GM12878 (cell line): ENCODE results near the gene QRFP. TPM values are rescaled to one million over a fixed set of nuclear protein-coding genes. Genes with fewer than 3 reads are reported as not detected.

Experiments
- ATAC-seq: fragments of 200-7000 bp; cut with Tn5 transposase; 3 replicates; pipeline ENCODE4 v1.9.1; 2020; ENCODE audit warnings: mild to moderate bottlenecking, moderate library complexity
- BruUV-seq: library from RNA; stranded (reverse); fragments of 400-500 nt; replicated peaks from 2 replicates; lab custom pipeline; 2021; lab: Mats Ljungman, UMichigan
- CTCF ChIA-PET: fragments of 300-600 bp; sonication (Branson Sonifier 250); formaldehyde crosslinking; extraction: SDS; loops from one replicate; lab custom pipeline; 2021; ENCODE audit warnings: inconsistent platforms; lab: Yijun Ruan, JAX
- POLR2A ChIA-PET: fragments of 350-600 bp; formaldehyde crosslinking; extraction: SDS; loops from one replicate; lab custom pipeline; 2021; ENCODE audit warnings: inconsistent platforms; lab: Charles Lee
- RAD21 ChIA-PET: fragments of 300-600 bp; sonication (Branson Sonifier 250); formaldehyde crosslinking; loops from one replicate; lab custom pipeline; 2023; ENCODE audit warnings: antibody characterized with exemption; ENCODE audit not compliant: unreplicated experiment; lab: Charles Lee
- SMC1A ChIA-PET: fragments of 300-600 bp; sonication (Branson Sonifier 250); formaldehyde crosslinking; loops from one replicate; lab custom pipeline; 2023; ENCODE audit not compliant: unreplicated experiment, uncharacterized antibody; lab: Charles Lee
- DNase-seq: peaks from one replicate; pipeline ENCODE4 v3.0.0-alpha.2; 2011; ENCODE audit warnings: low read depth, low spot score
- FAIRE-seq: peaks from 3 replicates; lab custom pipeline; 2011; peaks lifted over from hg19 to GRCh38; lab: Jason Lieb, UNC
- H2AFZ ChIP-seq: 2 replicates; pipeline ENCODE4 v1.6.0; 2011; ENCODE audit warnings: low read depth, low read length, control low read depth; ENCODE audit not compliant: control insufficient read depth
- H3K27ac ChIP-seq: 2 replicates; pipeline ENCODE4 v1.5.1; 2011; ENCODE audit warnings: control low read depth; ENCODE audit not compliant: control insufficient read depth, insufficient read depth
- H3K27me3 ChIP-seq, 2 experiments: replicated peaks in 1 of 2; 2 replicates each; pipeline versions ENCODE4 v1.6.0 to v1.6.1; 2011; ENCODE audit warnings: low read length in 1 of 2; ENCODE audit not compliant: control insufficient read depth in 2 of 2, insufficient read depth in 2 of 2
- H3K36me3 ChIP-seq, 2 experiments: 2 replicates each; pipeline ENCODE4 v1.5.1; 2011; ENCODE audit warnings: low read length in 1 of 2; ENCODE audit not compliant: control insufficient read depth in 2 of 2, insufficient read depth in 2 of 2
- H3K4me1 ChIP-seq: 2 replicates; pipeline ENCODE4 v1.6.1; 2011; ENCODE audit warnings: mild to moderate bottlenecking, low read length, moderate library complexity, mixed read lengths; ENCODE audit not compliant: control insufficient read depth, insufficient read depth
- H3K4me2 ChIP-seq: 2 replicates; pipeline ENCODE4 v1.6.0; 2011; ENCODE audit warnings: control low read depth; ENCODE audit not compliant: control insufficient read depth, insufficient read depth
- H3K4me3 ChIP-seq: fragments of 200-600 bp; sonication (generic); 2 replicates; pipeline ENCODE4 v1.5.1; 2016
- H3K79me2 ChIP-seq: 2 replicates; pipeline ENCODE4 v1.6.0; 2011; ENCODE audit warnings: low read length; ENCODE audit not compliant: control insufficient read depth, insufficient read depth
- H3K9ac ChIP-seq: 2 replicates; pipeline ENCODE4 v1.8.0; 2011; ENCODE audit warnings: low read length, control low read depth, mixed read lengths; ENCODE audit not compliant: control insufficient read depth, insufficient read depth
- H3K9me3 ChIP-seq: replicated peaks from 3 replicates; pipeline ENCODE4 v1.5.1; 2011; ENCODE audit warnings: mild to moderate bottlenecking, low read length; ENCODE audit not compliant: control insufficient read depth, insufficient read depth
- H4K20me1 ChIP-seq: 2 replicates; pipeline ENCODE4 v1.6.0; 2011; ENCODE audit not compliant: control insufficient read depth, insufficient read depth
- HSF1 ChIP-seq: fragments of 150-350 bp; IDR thresholded peaks from 2 replicates; pipeline ENCODE4 v1.6.1; 2014; ENCODE audit warnings: mild to moderate bottlenecking, low read depth, low read length
- KAT2A ChIP-seq: conservative IDR thresholded peaks from 2 replicates; pipeline ENCODE4 v1.6.1; 2011; ENCODE audit warnings: low read depth, low read length; ENCODE audit not compliant: control insufficient read depth
- NR2F1 ChIP-seq: fragments of 450-650 bp; conservative IDR thresholded peaks from 2 replicates; pipeline ENCODE4 v1.6.1; 2017; ENCODE audit warnings: mild to moderate bottlenecking
- SMAD5 ChIP-seq: IDR thresholded peaks from 2 replicates; pipeline ENCODE4 v1.6.1; 2016; ENCODE audit warnings: antibody characterized with exemption, low read depth
- TCF3 ChIP-seq: IDR thresholded peaks from 2 replicates; pipeline ENCODE4 v1.6.1; 2012; ENCODE audit warnings: low read depth, mild to moderate bottlenecking, low read length, borderline replicate concordance; ENCODE audit not compliant: insufficient read depth
- WRNIP1 ChIP-seq: IDR thresholded peaks from 2 replicates; pipeline ENCODE4 v1.6.1; 2011; ENCODE audit warnings: low read depth, low read length, improper control_type of control experiment, borderline replicate concordance
- WGBS: methylation state at CpG from one replicate; pipeline ENCODE4 v1.1.6; 2016; ENCODE audit warnings: low lambda C conversion rate; ENCODE audit not compliant: insufficient replicate concordance, insufficient coverage; ENCODE audit errors: missing lambda C conversion rate; 5-methylcytosine and 5-hydroxymethylcytosine counted together
- in situ Hi-C: fragments of 300-500 bp; cut with MboI; formaldehyde crosslinking; loops from 9 replicates; pipeline ENCODE4 v1.14.3; 2018; ENCODE audit warnings: mixed read lengths
- intact Hi-C: fragments of 100-400 bp; cut with micrococcal nuclease; formaldehyde crosslinking; loops from one replicate; pipeline ENCODE4 v1.14.2; 2022; ENCODE audit not compliant: unreplicated experiment
- polyA plus RNA-seq, 11 experiments: library from polyadenylated mRNA; depleted of rRNA in 4 of 11; unstranded in 6 of 11; stranded (reverse) in 5 of 11; fragments of >200 nt; fragmentation: Nextera tagmentation in 4 of 11; fragmentation: Illumina TruSeq in 1 of 11; extraction: Ambion mirVana in 4 of 11; extraction: Trizol in 1 of 11; gene quantifications; 1 replicate in 1 of 11; 2 replicates in 10 of 11; pipeline versions ENCODE4 v1.2.1 to v1.2.3, GENCODE V29; 2011 to 2016; ENCODE audit warnings: inconsistent platforms in 2 of 11, missing spikeins in 2 of 11, low read depth in 1 of 11
- total RNA-seq, 4 experiments: library from RNA; depleted of rRNA in 3 of 4; stranded (reverse); fragments of >200 nt in 3 of 4; fragmentation: Illumina TruSeq in 1 of 4; extraction: Trizol in 1 of 4; gene quantifications; 2 replicates each; pipeline versions ENCODE4 v1.2.1 to v1.2.3, GENCODE V29; 2013 to 2021

Gene QRFP
- total and polyA plus RNA-seq, 10 of the 15 experiments (the other 5 are each of a cell fraction or from before 2014, with no cell fraction given): not detected

GRCh38 chr9:130921300-130921988, 24.8 kb upstream of the QRFP start:
- no peaks in the 10 kb centered on the region for H3K9me3 ChIP-seq
- ChIA-PET POLR2A (no interaction called here), RAD21 (no interaction called here), CTCF (interaction anchor here (0.6 kb wide), 1 partner anchor 125 kb away, joined by 3 read pairs; no protein-coding TSS in a partner anchor), SMC1A (no interaction called here)
- no peak for TF ChIP-seq KAT2A
- TF ChIP-seq TCF3: no peak
- TF ChIP-seq SMAD5: no peak
- TF ChIP-seq NR2F1: no peak
- no peak for TF ChIP-seq WRNIP1
- no peak for TF ChIP-seq HSF1
- BruUV-seq: no TSS peak
- FAIRE-seq (no peak), ATAC-seq (no peak), DNase-seq (no peak)
- no peaks in the 10 kb centered on the region; a peak in 1 of 4 replicates for H3K27me3 ChIP-seq
- intact Hi-C loops (no loop called here), in situ Hi-C loops (no loop called here)
- no peaks in the 10 kb centered on the region for H4K20me1 ChIP-seq
- H3K79me2 ChIP-seq: no peaks in the 10 kb centered on the region
- no peak overlapping the region for H3K9ac ChIP-seq
- H3K27ac ChIP-seq: no peak overlapping the region
- 38% methylated on average over 29 of the region's 29 CpGs for WGBS
- no peak overlapping the region for H3K4me2 ChIP-seq
- H3K36me3 ChIP-seq: no peaks in the 10 kb centered on the region
- H3K4me3 ChIP-seq: no peak overlapping the region
- H2AFZ ChIP-seq: no peak overlapping the region
- H3K4me1 ChIP-seq: peaks cover 9% of the 10 kb centered on the region
